Measurements from ENCODE around the gene TRMT2A. TPM values are rescaled to one million over a fixed set of nuclear protein-coding genes. Genes with fewer than 3 reads are reported as not detected.

Gene TRMT2A
- total and polyA plus RNA-seq, 10 of the 15 experiments (the other 5 are each of a cell fraction or from before 2014, with no cell fraction given): 0.29 to 97.0 (median 57.9) TPM

DNA sequence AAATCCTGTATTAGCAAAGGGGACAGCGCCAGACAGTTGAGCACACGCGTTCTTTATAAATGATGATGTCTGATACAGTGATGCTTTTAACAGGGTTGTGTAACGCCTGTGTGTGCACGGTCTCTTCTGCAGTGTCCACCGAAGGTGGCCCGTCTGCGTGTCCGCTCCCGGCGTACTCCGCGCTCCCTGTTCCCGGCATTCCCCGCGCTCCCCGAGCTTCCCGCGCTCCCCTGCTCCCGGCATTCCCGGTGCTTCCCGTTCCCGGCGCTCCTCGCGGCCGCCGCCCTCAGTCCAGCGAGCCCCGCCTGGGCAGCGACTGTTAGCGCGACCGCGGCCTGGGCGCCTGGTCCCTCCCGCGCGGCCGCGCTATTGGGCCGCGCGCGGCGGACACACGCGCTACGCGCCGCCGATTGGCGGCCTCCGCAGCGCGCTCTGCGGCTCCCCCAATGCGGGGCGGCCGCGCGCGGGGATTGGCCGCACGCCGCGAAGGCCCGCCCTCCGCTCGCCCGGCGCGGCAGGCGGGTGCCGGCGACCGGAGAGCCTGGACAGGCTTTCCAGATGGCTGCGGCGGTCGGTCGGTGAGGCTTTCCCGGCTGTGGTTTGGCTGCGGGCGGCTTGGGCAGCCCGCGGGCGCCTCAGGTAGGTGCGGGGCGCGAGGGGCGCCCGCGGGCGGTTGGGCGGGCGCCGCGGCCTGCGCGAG is 37.1 kb downstream of the TRMT2A start, which contains the start of gene DGCR8 (continued):
- TF ChIP-seq, protein P1, sequence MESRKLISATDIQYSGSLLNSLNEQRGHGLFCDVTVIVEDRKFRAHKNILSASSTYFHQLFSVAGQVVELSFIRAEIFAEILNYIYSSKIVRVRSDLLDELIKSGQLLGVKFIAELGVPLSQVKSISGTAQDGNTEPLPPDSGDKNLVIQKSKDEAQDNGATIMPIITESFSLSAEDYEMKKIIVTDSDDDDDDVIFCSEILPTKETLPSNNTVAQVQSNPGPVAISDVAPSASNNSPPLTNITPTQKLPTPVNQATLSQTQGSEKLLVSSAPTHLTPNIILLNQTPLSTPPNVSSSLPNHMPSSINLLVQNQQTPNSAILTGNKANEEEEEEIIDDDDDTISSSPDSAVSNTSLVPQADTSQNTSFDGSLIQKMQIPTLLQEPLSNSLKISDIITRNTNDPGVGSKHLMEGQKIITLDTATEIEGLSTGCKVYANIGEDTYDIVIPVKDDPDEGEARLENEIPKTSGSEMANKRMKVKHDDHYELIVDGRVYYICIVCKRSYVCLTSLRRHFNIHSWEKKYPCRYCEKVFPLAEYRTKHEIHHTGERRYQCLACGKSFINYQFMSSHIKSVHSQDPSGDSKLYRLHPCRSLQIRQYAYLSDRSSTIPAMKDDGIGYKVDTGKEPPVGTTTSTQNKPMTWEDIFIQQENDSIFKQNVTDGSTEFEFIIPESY (IDR thresholded peaks at IDR 0.05): no peak
- TF ChIP-seq EZH2 (IDR thresholded peaks at IDR 0.05; ENCODE audit: borderline replicate concordance, control insufficient read depth, low read depth, low read length) (no peak), RUNX3 (IDR thresholded peaks at IDR 0.05; ENCODE audit: low read length) (peak; percentile 38; the same call in 1 of the 2 replicates), NR2C2 (IDR thresholded peaks at IDR 0.05; ENCODE audit: borderline replicate concordance, control insufficient read depth, insufficient read length, low read depth) (no peak), TARDBP (IDR thresholded peaks at IDR 0.05; ENCODE audit: borderline replicate concordance) (no peak), TAF1 (IDR thresholded peaks at IDR 0.05; ENCODE audit: borderline replicate concordance, low read depth, low read length) (peak; percentile 48; the same call in 1 of the 2 replicates), CBX3 (IDR thresholded peaks at IDR 0.05; ENCODE audit: borderline replicate concordance, low read depth) (no peak), YY1 (IDR thresholded peaks at IDR 0.05; ENCODE audit: low read depth, low read length) (no peak), ZNF207 (IDR thresholded peaks at IDR 0.05; ENCODE audit: borderline replicate concordance) (no peak), NFIC (IDR thresholded peaks at IDR 0.05; ENCODE audit: low read depth, low read length) (no peak), CHD4 (IDR thresholded peaks at IDR 0.05) (no peak), RFX5 (IDR thresholded peaks at IDR 0.05; ENCODE audit: low read depth, low read length) (no peak), SREBF2 (IDR thresholded peaks at IDR 0.05; ENCODE audit: low read length) (no peak), ATF7 (IDR thresholded peaks at IDR 0.05; ENCODE audit: low read depth) (no peak), SMARCA5 (IDR thresholded peaks at IDR 0.05) (no peak), KLF5 (IDR thresholded peaks at IDR 0.05; ENCODE audit: partially characterized antibody) (no peak), ESRRA (IDR thresholded peaks at IDR 0.05; ENCODE audit: low read length) (no peak), CREB1 (IDR thresholded peaks at IDR 0.05; ENCODE audit: low read depth) (no peak), SMAD1 (IDR thresholded peaks at IDR 0.05; ENCODE audit: low read depth, partially characterized antibody) (no peak), YBX1 (IDR thresholded peaks at IDR 0.05) (no peak), ZBED1 (IDR thresholded peaks at IDR 0.05; ENCODE audit: borderline replicate concordance) (no peak)
- TF ChIP-seq, protein P2, sequence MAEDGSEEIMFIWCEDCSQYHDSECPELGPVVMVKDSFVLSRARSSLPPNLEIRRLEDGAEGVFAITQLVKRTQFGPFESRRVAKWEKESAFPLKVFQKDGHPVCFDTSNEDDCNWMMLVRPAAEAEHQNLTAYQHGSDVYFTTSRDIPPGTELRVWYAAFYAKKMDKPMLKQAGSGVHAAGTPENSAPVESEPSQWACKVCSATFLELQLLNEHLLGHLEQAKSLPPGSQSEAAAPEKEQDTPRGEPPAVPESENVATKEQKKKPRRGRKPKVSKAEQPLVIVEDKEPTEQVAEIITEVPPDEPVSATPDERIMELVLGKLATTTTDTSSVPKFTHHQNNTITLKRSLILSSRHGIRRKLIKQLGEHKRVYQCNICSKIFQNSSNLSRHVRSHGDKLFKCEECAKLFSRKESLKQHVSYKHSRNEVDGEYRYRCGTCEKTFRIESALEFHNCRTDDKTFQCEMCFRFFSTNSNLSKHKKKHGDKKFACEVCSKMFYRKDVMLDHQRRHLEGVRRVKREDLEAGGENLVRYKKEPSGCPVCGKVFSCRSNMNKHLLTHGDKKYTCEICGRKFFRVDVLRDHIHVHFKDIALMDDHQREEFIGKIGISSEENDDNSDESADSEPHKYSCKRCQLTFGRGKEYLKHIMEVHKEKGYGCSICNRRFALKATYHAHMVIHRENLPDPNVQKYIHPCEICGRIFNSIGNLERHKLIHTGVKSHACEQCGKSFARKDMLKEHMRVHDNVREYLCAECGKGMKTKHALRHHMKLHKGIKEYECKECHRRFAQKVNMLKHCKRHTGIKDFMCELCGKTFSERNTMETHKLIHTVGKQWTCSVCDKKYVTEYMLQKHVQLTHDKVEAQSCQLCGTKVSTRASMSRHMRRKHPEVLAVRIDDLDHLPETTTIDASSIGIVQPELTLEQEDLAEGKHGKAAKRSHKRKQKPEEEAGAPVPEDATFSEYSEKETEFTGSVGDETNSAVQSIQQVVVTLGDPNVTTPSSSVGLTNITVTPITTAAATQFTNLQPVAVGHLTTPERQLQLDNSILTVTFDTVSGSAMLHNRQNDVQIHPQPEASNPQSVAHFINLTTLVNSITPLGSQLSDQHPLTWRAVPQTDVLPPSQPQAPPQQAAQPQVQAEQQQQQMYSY (CRISPR knock-in tag; IDR thresholded peaks at IDR 0.05): no peak
- TF ChIP-seq, protein P3, sequence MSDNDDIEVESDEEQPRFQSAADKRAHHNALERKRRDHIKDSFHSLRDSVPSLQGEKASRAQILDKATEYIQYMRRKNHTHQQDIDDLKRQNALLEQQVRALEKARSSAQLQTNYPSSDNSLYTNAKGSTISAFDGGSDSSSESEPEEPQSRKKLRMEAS (IDR thresholded peaks at IDR 0.05; ENCODE audit: low read depth, low read length): no peak
- TF ChIP-seq, protein P4, sequence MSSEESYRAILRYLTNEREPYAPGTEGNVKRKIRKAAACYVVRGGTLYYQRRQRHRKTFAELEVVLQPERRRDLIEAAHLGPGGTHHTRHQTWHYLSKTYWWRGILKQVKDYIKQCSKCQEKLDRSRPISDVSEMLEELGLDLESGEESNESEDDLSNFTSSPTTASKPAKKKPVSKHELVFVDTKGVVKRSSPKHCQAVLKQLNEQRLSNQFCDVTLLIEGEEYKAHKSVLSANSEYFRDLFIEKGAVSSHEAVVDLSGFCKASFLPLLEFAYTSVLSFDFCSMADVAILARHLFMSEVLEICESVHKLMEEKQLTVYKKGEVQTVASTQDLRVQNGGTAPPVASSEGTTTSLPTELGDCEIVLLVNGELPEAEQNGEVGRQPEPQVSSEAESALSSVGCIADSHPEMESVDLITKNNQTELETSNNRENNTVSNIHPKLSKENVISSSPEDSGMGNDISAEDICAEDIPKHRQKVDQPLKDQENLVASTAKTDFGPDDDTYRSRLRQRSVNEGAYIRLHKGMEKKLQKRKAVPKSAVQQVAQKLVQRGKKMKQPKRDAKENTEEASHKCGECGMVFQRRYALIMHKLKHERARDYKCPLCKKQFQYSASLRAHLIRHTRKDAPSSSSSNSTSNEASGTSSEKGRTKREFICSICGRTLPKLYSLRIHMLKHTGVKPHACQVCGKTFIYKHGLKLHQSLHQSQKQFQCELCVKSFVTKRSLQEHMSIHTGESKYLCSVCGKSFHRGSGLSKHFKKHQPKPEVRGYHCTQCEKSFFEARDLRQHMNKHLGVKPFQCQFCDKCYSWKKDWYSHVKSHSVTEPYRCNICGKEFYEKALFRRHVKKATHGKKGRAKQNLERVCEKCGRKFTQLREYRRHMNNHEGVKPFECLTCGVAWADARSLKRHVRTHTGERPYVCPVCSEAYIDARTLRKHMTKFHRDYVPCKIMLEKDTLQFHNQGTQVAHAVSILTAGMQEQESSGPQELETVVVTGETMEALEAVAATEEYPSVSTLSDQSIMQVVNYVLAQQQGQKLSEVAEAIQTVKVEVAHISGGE (CRISPR knock-in tag; IDR thresholded peaks at IDR 0.05): no peak

Data from GM12878 (cell line).